OCI-LY3 (cell line): ENCODE results near the gene SLC35E3.

Experiments used
- H2AFZ ChIP-seq: fragments of 200-600, 300-600 bp; shearing (Covaris generic); 2 replicates; pipeline ENCODE4 v1.6.0; 2014; ENCODE audit warnings: antibody characterized with exemption, low read depth, low read length
- H3K27ac ChIP-seq: fragments of 200-600, 300-600 bp; sonication (generic); 2 replicates; pipeline ENCODE4 v1.5.1; 2014; ENCODE audit warnings: mild to moderate bottlenecking, low read length, moderate library complexity, mixed read lengths
- H3K27me3 ChIP-seq: fragments of 200-600, 300-600 bp; sonication (generic); 2 replicates; pipeline ENCODE4 v1.6.1; 2014; ENCODE audit warnings: low read depth, low read length, mixed read lengths
- H3K36me3 ChIP-seq: fragments of 200-600, 300-600 bp; sonication (generic); replicated peaks from 2 replicates; pipeline ENCODE3; 2014; ENCODE audit warnings: low read depth, low read length, mixed read lengths
- H3K4me1 ChIP-seq: fragments of 300-600, 200-600 bp; sonication (generic); 2 replicates; pipeline ENCODE4 v1.6.1; 2014; ENCODE audit warnings: low read length, mixed read lengths
- H3K4me2 ChIP-seq: fragments of 200-600, 300-600 bp; sonication (generic); 2 replicates; pipeline ENCODE4 v1.6.1; 2014; ENCODE audit warnings: low read length, mixed read lengths
- H3K4me3 ChIP-seq: fragments of 300-600, 200-600 bp; sonication (generic); 2 replicates; pipeline ENCODE4 v1.5.1; 2014; ENCODE audit warnings: antibody characterized with exemption, mild to moderate bottlenecking, low read length, moderate library complexity
- H3K79me2 ChIP-seq: fragments of 300-600, 200-600 bp; shearing (Covaris generic); 2 replicates; pipeline ENCODE4 v1.6.1; 2014; ENCODE audit warnings: mild to moderate bottlenecking, low read length, mixed read lengths
- H3K9ac ChIP-seq: fragments of 300-600, 200-600 bp; shearing (Covaris generic); 2 replicates; pipeline ENCODE4 v1.6.0; 2014; ENCODE audit warnings: mild to moderate bottlenecking, low read length, moderate library complexity
- H3K9me3 ChIP-seq: fragments of 200-600, 300-600 bp; shearing (Covaris generic); 2 replicates; pipeline ENCODE4 v1.6.1; 2014; ENCODE audit warnings: low read length, mixed read lengths; ENCODE audit not compliant: insufficient read depth
- H4K20me1 ChIP-seq: fragments of 200-600, 300-600 bp; sonication (generic); 2 replicates; pipeline ENCODE4 v1.6.1; 2016; ENCODE audit warnings: low read length, mixed read lengths; ENCODE audit not compliant: insufficient read depth
- EZH2phosphoT487 ChIP-seq: fragments of 200-600 bp; shearing (Covaris generic); IDR thresholded peaks from 2 replicates; pipeline ENCODE4 v1.6.1; 2018; ENCODE audit warnings: antibody characterized with exemption, mixed run types, low read depth
- TF ChIP-seq, protein P1 (sequence below): fragments of 200-600, 300-600 bp; sonication (generic); IDR thresholded peaks from 2 replicates; pipeline ENCODE4 v1.5.1; 2014; ENCODE audit warnings: antibody characterized with exemption, low read length, low read depth

The SLC35E3 gene

DNA sequence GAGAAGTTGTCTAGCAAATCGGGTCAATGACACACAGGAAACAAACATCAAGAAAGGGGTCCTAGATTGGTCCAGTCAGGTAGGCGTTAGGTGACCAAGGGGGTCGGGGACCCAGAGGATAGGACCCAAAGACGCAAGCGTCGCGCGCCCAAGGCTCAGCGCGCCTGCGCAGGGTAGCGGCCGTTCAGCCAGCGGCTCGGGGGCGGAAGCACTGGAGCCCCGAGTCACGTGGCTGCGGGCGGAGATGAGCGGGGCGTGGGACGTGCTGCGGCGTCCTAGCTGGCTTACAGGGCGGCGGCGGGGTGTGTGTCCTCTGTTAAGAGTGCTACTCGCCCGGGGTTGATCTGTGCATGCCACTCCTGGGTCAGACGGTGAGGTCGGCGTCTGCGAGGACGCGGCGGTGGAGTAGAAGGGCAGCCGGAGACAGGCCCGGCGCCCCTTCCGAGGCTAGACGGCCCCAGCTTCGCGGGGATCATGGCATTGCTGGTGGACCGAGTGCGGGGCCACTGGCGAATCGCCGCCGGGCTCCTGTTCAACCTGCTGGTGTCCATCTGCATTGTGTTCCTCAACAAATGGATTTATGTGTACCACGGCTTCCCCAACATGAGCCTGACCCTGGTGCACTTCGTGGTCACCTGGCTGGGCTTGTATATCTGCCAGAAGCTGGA, at the start of gene SLC35E3:
SLC35E3 (plus strand) TSS at position 273 of the 668 bp plus-strand sequence; CDS start at position 475, 202 bp downstream.
- H3K4me1 ChIP-seq: peaks cover 4% of the 10 kb centered on the region; the same call in 1 of the 2 replicates
- TF ChIP-seq, protein P1, sequence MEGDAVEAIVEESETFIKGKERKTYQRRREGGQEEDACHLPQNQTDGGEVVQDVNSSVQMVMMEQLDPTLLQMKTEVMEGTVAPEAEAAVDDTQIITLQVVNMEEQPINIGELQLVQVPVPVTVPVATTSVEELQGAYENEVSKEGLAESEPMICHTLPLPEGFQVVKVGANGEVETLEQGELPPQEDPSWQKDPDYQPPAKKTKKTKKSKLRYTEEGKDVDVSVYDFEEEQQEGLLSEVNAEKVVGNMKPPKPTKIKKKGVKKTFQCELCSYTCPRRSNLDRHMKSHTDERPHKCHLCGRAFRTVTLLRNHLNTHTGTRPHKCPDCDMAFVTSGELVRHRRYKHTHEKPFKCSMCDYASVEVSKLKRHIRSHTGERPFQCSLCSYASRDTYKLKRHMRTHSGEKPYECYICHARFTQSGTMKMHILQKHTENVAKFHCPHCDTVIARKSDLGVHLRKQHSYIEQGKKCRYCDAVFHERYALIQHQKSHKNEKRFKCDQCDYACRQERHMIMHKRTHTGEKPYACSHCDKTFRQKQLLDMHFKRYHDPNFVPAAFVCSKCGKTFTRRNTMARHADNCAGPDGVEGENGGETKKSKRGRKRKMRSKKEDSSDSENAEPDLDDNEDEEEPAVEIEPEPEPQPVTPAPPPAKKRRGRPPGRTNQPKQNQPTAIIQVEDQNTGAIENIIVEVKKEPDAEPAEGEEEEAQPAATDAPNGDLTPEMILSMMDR: no peak
- TF ChIP-seq EZH2phosphoT487: no peak
- no peaks in the 10 kb centered on the region for H3K27me3 ChIP-seq
- H2AFZ ChIP-seq: peak within 1 kb of the TSS; percentile 95
- no peaks in the 10 kb centered on the region; the same call in 1 of the 2 replicates for H4K20me1 ChIP-seq
- peak within 1 kb of the TSS; percentile 79 for H3K9ac ChIP-seq
- peak within 1 kb of the TSS; percentile 43 for H3K27ac ChIP-seq
- peaks cover 9% of the 10 kb centered on the region for H3K79me2 ChIP-seq
- H3K4me3 ChIP-seq: peak within 1 kb of the TSS; percentile 94
- H3K9me3 ChIP-seq: no peaks in the 10 kb centered on the region
- H3K36me3 ChIP-seq: peaks cover 10% of the 10 kb centered on the region
- peak within 1 kb of the TSS; percentile 86 for H3K4me2 ChIP-seq

DNA sequence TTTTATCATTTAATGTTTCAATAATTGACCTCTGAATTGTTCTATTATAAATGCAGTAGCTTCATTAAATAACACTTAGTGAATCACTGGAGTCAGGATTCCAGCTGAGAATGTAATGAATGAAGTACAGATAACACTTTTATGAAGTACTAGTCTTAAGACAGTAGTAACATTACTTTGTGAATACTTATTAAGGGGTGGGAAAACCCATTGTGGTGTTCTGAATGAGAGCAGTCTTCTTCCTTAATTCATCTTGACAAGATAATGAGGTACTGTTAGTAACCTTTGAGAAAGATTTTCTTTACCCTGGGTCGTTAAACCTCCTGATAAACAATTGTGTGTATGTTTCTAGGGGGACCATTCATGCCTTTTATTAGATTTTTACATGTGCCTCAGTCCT, 46.5 kb upstream of the SLC35E3 start:
- Histone ChIP-seq H3K79me2 (no peaks in the 10 kb centered on the region), H3K27me3 (no peaks in the 10 kb centered on the region), H3K4me3 (no peak overlapping the region), H4K20me1 (no peaks in the 10 kb centered on the region), H3K9me3 (no peaks in the 10 kb centered on the region), H3K9ac (no peak overlapping the region), H3K4me1 (no peaks in the 10 kb centered on the region; the same call in 1 of the 2 replicates), H2AFZ (no peak overlapping the region), H3K36me3 (peaks cover 36% of the 10 kb centered on the region), H3K27ac (no peak overlapping the region), H3K4me2 (no peak overlapping the region)
- TF ChIP-seq EZH2phosphoT487: no peak
- TF ChIP-seq, protein P1: no peak

DNA sequence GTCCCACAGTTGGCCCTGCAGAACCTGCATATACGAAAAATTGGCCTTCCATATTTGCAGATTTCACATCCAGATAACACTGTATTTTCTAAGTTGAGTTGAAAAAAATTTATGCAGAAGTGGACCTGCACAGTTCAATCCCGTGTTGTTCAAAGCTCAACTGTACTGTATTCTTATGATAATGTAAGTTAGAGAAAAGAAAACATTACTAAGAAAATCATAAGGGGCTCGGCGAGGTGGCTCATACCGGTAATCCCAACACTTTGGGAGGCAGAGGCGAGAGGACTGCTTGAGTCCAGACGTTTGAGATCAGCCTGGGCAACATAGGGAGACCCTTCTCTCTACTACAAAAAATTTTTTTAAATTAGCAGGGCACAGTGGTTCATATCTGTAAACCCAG, 18.2 kb upstream of the SLC35E3 start:
- Histone ChIP-seq H3K36me3 (peaks cover 28% of the 10 kb centered on the region), H3K9ac (no peak overlapping the region), H3K4me1 (no peaks in the 10 kb centered on the region), H2AFZ (no peak overlapping the region), H3K9me3 (no peaks in the 10 kb centered on the region), H3K27ac (no peak overlapping the region), H4K20me1 (no peaks in the 10 kb centered on the region), H3K4me2 (no peak overlapping the region), H3K27me3 (no peaks in the 10 kb centered on the region), H3K79me2 (no peaks in the 10 kb centered on the region), H3K4me3 (no peak overlapping the region)
- TF ChIP-seq EZH2phosphoT487: no peak
- TF ChIP-seq, protein P1: no peak

DNA sequence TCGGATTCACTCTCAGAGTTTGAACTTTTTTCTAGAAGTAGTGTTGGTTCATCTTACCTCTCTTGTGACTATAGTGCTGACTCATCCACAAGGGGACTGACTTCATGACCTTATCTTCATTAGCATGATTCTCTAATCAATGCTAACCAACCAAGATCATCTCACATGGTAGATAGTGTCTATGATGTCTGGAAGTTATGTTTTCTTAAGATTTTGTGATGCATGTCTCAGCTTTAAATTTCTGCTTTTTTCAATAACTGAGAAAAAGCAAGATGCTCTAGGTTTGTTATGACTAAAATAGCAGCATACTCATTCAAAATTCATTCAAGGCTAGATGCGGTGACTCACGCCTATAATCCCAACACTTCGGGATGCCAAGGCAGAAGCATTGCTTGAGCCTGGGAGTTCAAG, 12.3 kb upstream of the SLC35E3 start:
- Histone ChIP-seq H3K79me2 (no peaks in the 10 kb centered on the region), H3K4me2 (no peak overlapping the region)

More for the DNA sequence above, 12.3 kb upstream of the SLC35E3 start:
- no peak overlapping the region for H3K27ac ChIP-seq
- H2AFZ ChIP-seq: no peak overlapping the region
- TF ChIP-seq, protein P1: no peak
- no peak for TF ChIP-seq EZH2phosphoT487
- peaks cover 56% of the 10 kb centered on the region for H3K36me3 ChIP-seq
- H3K27me3 ChIP-seq: no peaks in the 10 kb centered on the region
- no peak overlapping the region for H3K4me3 ChIP-seq
- H3K9me3 ChIP-seq: no peaks in the 10 kb centered on the region
- H4K20me1 ChIP-seq: no peaks in the 10 kb centered on the region
- no peak overlapping the region for H3K9ac ChIP-seq
- no peaks in the 10 kb centered on the region for H3K4me1 ChIP-seq
